Right atrium auricular region (tissue), 2 donors: Measurements from ENCODE around the gene TCEAL6. TPM values are rescaled to one million over a fixed set of nuclear protein-coding genes. Genes with fewer than 3 reads are reported as not detected.

Experiments
- DNase-seq: peaks from one replicate; pipeline ENCODE4 v3.0.0-alpha.2; 2019; ENCODE audit warnings: low spot score
- H3K27ac ChIP-seq, 2 donors: fragments of 200-600 bp; sonication (generic); 1 replicate in 1 of 2; 2 replicates in 1 of 2; pipeline ENCODE4 v1.5.1; 2016 to 2019
- H3K27me3 ChIP-seq, 2 donors: fragments of 200-600 bp; sonication (generic); one replicate each; pipeline versions ENCODE4 v1.5.1 to v1.6.0; 2017 to 2019
- H3K36me3 ChIP-seq: fragments of 200-600 bp; sonication (generic); one replicate; pipeline ENCODE4 v1.5.1; 2016
- H3K4me1 ChIP-seq, 2 donors: fragments of 200-600 bp; sonication (generic); one replicate each; pipeline versions ENCODE4 v1.5.1 to v1.6.0; 2017 to 2019
- H3K4me3 ChIP-seq, 2 donors: fragments of 200-600 bp; sonication (generic); 1 replicate in 1 of 2; 2 replicates in 1 of 2; pipeline ENCODE4 v1.5.1; 2017 to 2019; ENCODE audit warnings: mild to moderate bottlenecking in 1 of 2, moderate library complexity in 1 of 2
- H3K9me3 ChIP-seq, 2 donors: fragments of 200-600 bp; sonication (generic); one replicate each; pipeline ENCODE4 v1.5.1; 2019
- CTCF ChIP-seq, 2 donors: fragments of 200-600 bp; sonication (generic); IDR thresholded peaks; one replicate each; pipeline ENCODE4 v1.5.1; 2019; ENCODE audit warnings: antibody characterized with exemption in 2 of 2
- total RNA-seq, 2 donors: library from RNA; depleted of rRNA; stranded (reverse); fragments of >200 nt; gene quantifications; one replicate each; pipeline ENCODE4 v1.1.0, GENCODE V29; 2016

Gene TCEAL6
- total RNA-seq, 2 donors from 2014 or later = 1.1 TPM; not detected in 1

GRCh38 chrX:102113367-102113766 lies 28.9 kb downstream of the TCEAL6 start:
- H3K27me3 ChIP-seq = no peaks in the 10 kb centered on the region
- peaks cover 0 to 11% of the 10 kb centered on the region in 2 donors for H3K9me3 ChIP-seq
- no peak for TF ChIP-seq CTCF (IDR thresholded peaks at IDR 0.05)

More at GRCh38 chrX:102113367-102113766, 28.9 kb downstream of the TCEAL6 start:
- Histone ChIP-seq H3K27ac (no peak overlapping the region), H3K4me3 (no peak overlapping the region), H3K4me1 (no peaks in the 10 kb centered on the region), H3K36me3 (no peaks in the 10 kb centered on the region)
- DNase-seq = no peak

Other genes with a start within 250 kb of the TCEAL6 start
- gene ZMAT1, start 210.5 kb downstream of the TCEAL6 start, total RNA-seq = 1 to 10 TPM; 4.2 to 4.4 TPM
- gene TCEAL2, start 16.8 kb downstream of the TCEAL6 start, total RNA-seq = 10 to 100 TPM in 1 of 2 donors, 1 to 10 TPM in 1; 9.6 to 20.8 TPM
- 1 to 10 TPM; 3.3 to 4.7 TPM for gene BEX5, start 13.5 kb upstream of the TCEAL6 start, total RNA-seq
- not detected for gene TCP11X1, start 72.8 kb upstream of the TCEAL6 start, total RNA-seq
- not detected for gene NXF2, start 104.7 kb upstream of the TCEAL6 start, total RNA-seq